GM12801 (cell line): Measurements from ENCODE around the gene WWTR1.

Experiments
- TF ChIP-seq, protein P1 (sequence below): IDR thresholded peaks from one replicate; pipeline ENCODE4 v1.5.1; 2011; ENCODE audit warnings: control low read depth; ENCODE audit not compliant: insufficient read length; ENCODE audit errors: extremely low read depth

WWTR1 gene

DNA sequence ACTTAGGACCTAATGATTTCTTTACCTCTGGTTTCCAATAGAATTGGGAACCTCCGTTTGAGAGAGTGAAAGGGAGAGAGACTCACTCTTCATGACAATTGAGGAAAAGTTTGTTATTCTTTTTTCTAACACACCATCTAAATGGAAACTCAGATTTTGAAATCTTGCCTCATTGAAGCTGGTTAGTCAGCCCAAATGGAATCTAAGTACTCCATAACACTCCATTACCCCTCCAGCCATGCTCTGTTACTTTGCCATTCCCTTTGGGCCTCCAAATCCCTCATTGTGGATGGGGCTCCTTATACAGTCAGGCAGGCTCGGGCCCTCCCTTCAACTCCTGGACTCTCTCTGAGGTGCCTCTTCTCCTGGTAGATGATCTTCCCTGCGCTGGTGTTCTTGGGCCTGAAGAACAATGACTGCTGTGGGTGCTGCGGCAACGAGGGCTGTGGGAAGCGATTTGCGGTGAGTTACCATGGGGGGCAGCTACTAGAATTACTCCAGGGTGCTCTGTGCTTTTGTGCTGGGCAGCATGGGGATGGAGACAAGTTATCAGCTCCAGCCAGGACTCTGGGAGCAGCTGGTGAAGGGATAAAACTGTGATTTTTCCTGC, 182.3 kb downstream of the WWTR1 start:
- TF ChIP-seq, protein P1, sequence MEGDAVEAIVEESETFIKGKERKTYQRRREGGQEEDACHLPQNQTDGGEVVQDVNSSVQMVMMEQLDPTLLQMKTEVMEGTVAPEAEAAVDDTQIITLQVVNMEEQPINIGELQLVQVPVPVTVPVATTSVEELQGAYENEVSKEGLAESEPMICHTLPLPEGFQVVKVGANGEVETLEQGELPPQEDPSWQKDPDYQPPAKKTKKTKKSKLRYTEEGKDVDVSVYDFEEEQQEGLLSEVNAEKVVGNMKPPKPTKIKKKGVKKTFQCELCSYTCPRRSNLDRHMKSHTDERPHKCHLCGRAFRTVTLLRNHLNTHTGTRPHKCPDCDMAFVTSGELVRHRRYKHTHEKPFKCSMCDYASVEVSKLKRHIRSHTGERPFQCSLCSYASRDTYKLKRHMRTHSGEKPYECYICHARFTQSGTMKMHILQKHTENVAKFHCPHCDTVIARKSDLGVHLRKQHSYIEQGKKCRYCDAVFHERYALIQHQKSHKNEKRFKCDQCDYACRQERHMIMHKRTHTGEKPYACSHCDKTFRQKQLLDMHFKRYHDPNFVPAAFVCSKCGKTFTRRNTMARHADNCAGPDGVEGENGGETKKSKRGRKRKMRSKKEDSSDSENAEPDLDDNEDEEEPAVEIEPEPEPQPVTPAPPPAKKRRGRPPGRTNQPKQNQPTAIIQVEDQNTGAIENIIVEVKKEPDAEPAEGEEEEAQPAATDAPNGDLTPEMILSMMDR = no peak

GRCh38 chr3:149474250-149474817, 183.5 kb downstream of the WWTR1 start, which contains the start of gene TM4SF4:
TM4SF4 (plus strand) TSS chr3:149474697; CDS start chr3:149474878, 181 bp downstream.
- TF ChIP-seq, protein P1 = no peak

GRCh38 chr3:149473357-149474249, 184.2 kb downstream of the WWTR1 start:
- TF ChIP-seq, protein P1 = no peak

DNA sequence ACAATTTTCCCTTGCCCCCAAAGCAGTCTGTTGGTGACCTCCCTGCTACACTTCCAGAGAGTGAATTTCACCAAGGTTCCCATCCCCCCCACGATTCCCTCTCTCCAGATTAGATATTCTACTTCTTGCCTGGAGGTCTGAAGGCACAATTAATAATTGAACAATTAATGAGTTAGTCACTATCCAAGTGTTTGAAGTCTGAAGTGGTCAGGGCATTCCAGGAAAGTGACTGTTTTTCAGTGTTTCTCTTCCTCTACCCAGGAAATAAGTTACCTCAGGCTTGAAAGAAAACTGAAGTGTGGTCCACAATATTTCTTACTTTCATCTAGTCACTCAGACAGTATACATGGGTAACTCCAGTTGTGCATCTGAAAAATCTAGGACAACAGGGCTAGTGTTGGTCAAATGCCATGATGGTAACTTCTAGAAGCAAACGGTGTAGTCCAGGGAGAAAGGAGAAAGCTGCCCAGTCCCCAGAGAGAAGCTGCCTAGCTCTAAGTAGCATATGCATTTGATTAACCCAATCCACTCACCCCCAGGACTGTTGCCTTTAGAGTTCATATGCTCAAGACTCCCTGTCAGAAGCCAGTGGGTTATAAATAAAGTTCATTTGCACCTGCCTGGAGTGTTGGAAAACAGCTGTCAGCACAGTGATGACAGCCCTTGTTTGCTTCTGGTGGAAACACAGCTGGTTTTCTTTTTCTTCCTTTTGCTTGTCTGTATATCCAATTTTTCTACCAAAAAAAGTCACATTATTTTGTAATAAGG, 185.6 kb downstream of the WWTR1 start:
- TF ChIP-seq, protein P1 = no peak

DNA sequence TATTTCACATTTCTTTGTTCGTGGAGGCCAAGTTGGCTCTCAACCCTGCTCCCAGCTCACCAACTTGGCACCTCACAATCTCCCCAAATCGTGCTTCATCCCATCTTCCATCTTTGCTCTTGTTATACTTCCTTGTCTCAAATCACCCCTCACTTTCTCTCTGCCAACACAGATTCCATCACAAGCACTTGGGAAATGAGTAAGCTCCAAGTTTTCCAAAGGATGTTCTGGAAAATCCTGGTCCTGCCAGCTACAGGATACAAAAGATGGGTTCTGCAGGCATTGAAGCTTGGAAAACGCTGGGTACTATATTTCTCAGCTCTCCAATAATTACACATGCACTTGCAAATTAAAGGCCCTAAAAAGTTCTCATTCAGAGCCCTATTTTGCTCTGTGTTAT, 187.4 kb downstream of the WWTR1 start:
- TF ChIP-seq, protein P1 = no peak

GRCh38 chr3:149468504-149469212, 189.2 kb downstream of the WWTR1 start:
- TF ChIP-seq, protein P1 = no peak
